A673 (cell line): ENCODE data around the gene RAP1GDS1.

ENCODE experiments used
- EZH2 ChIP-seq: fragments of 200-600 bp; sonication (generic); IDR thresholded peaks from 2 replicates; pipeline ENCODE4 v1.6.1; 2017; ENCODE audit warnings: borderline replicate concordance, low read depth, mild to moderate bottlenecking, mixed read lengths, antibody characterized with exemption, low read length; ENCODE audit not compliant: poor library complexity, severe bottlenecking
- TF ChIP-seq, protein P1 (sequence below): fragments of 300-800, 200-600 bp; sonication (generic); conservative IDR thresholded peaks from 2 replicates; pipeline ENCODE4 v1.5.1; 2017; ENCODE audit warnings: low read depth, mild to moderate bottlenecking, antibody characterized with exemption, low read length, moderate library complexity, mixed read lengths

DNA sequence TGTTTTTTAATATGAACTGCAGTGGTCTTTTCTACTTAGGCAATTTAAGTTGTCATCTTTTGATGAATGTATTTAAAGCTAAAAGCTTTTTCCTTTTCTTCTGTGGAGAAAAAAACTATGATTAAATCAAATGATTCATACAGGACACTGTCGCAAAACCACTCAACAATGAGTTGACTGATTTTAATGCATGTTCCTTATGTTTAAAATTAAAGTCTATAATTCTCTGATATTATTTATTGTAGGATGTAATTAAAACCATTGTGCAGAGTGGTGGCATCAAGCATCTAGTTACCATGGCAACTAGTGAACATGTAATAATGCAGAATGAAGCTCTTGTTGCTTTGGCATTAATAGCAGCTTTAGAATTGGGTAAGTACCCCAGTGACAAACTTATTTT, 172.5 kb downstream of the RAP1GDS1 start:
- TF ChIP-seq, protein P1, sequence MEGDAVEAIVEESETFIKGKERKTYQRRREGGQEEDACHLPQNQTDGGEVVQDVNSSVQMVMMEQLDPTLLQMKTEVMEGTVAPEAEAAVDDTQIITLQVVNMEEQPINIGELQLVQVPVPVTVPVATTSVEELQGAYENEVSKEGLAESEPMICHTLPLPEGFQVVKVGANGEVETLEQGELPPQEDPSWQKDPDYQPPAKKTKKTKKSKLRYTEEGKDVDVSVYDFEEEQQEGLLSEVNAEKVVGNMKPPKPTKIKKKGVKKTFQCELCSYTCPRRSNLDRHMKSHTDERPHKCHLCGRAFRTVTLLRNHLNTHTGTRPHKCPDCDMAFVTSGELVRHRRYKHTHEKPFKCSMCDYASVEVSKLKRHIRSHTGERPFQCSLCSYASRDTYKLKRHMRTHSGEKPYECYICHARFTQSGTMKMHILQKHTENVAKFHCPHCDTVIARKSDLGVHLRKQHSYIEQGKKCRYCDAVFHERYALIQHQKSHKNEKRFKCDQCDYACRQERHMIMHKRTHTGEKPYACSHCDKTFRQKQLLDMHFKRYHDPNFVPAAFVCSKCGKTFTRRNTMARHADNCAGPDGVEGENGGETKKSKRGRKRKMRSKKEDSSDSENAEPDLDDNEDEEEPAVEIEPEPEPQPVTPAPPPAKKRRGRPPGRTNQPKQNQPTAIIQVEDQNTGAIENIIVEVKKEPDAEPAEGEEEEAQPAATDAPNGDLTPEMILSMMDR = no peak
- no peak for TF ChIP-seq EZH2
